HG03097 (cell line): ENCODE measurements around the gene TICAM1.
"Not testable (repeated sequence)": the region's sequence is repeated elsewhere in the genome, so short reads cannot be mapped to it uniquely, and the experiment has no call there.

Source experiments
- ATAC-seq: cut with Tn5 transposase; IDR thresholded peaks from one replicate; pipeline ENCODE4 v1.9.1; 2021; ENCODE audit not compliant: unreplicated experiment, low FRiP score

The TICAM1 gene

DNA sequence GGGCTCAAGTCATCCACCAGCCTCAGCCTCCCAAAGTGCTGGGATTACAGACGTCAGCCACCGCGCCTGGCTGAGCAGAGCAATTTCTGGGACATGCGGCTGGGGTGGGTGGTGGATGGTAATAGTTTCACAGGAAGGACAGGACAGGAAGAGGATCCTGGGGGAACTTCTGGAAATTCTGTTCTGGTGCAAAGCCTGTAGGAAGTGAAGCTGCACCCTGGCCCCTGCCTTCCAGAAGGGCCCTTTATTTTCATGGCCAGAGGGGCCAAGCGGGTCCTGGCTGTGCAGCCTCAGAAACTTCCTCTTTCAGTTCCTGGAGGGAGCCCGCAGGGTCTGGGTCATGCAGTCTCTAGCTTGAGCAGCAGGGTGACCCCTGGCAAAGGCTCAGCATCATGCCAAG, 24.3 kb downstream of the TICAM1 start:
- no peak for ATAC-seq

- ATAC-seq = no peak
Measured at GRCh38 chr19:4806384-4806783, 25.1 kb downstream of the TICAM1 start.

DNA sequence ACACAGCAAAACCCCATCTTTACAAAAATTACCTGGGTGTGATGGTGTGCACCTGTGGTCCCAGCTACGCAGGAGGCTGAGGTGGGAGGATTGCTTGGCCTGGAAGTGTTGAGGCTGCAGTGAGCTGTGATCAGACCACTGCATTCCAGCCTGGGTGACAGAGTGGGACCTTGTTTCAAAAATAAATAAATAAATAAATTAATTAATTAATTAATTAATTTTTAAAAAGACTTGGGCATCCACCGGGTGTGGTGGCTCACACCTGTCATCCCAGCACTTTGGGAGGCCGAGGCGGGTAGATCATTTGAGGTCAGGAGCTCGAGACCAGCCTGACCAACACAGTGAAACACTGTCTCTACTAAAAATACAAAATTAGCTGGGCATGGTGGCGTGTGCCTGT, 26.4 kb downstream of the TICAM1 start:
- not testable (repeated sequence) for ATAC-seq

DNA sequence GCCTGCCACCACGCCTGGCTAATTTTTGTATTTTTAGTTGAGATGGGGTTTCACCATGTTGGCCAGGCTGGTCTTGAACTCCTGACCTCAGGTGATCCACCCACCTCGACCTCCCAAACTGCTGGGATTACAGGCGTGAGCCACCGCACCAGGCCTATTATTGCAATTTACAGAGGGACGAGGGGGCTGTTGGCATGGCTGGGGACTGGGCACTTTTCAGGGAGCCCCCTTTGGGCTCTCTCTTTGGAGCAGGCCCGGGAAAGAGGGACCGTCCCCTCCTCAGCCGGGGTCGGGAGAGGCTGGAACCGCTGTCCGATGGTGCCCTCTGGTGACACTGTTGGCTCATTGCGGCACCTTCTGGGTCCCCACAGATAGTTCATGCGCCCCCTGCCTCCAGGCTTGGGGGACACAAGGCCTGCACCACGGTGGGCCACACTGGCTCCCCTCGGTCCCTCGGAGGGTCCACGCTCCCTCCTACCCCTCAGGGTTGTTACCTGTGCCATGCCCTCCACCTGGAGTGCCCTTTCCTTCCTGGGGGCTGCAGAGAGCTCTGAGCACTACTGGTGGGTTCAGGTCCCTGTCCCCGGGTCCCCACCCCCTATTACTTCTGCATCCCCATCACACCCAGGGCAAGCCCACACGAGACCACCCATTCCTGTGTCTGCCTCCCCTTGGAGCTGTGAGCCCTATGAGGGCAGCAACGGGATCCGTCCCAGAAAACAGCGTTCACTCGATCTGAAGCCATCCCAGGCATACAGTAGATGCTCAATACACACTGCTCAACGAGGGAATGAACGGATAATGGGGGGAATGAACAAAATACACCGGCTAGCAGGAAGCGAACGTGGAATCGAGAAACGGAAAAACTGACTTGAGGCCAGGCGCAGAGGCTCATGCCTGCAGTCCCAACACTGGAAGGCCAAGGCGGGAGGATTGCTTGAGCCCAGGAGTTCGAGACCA, 27.5 kb downstream of the TICAM1 start:
- ATAC-seq = no peak

DNA sequence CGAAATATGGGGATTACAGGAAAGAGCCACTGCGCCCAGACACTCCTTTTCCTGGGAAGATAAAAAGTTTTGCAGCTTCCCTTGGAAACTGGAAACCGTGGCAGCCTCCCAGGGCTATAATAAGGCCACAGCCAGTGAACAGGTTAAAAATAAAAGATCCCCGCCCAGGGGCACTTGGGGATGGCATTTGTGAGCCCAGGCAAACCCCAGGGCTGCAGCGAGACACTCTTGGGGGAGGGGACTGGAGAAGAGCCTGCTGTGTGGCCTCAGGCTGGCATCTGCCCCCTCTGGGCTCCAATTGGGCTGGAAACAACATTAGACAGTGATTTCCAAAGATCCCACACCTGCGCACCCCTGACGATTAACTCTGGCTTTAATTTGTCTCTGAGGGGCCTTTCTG, 28.8 kb downstream of the TICAM1 start:
- ATAC-seq = no peak

GRCh38 chr19:4801085-4801619, 30.4 kb downstream of the TICAM1 start:
- ATAC-seq = no peak

- no peak for ATAC-seq
Measured at GRCh38 chr19:4800591-4801081, 30.9 kb downstream of the TICAM1 start.

GRCh38 chr19:4795400-4795799, 36.1 kb downstream of the TICAM1 start:
- ATAC-seq = no peak

DNA sequence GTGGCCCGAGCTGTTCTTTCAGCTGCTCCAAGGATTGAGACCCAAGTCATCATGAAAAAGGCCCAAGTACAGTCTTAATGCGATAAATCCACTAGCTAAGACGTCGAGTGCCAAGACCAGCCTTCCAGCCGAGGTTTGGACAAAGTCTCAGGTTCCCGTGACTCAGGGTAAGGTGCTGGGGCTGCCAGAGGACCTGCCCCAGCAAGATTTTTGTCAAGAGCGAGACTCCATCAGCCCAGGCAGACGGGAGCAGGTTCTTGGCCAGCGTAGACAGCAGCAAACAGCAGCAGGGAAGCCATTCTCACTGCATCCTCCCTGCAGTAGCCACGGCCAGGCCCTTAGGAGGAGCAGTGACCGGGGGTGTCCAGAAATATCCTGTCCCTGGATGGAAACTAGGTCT, 36.5 kb downstream of the TICAM1 start:
- ATAC-seq = no peak

GRCh38 chr19:4793278-4793677, 38.2 kb downstream of the TICAM1 start:
- ATAC-seq = not testable (repeated sequence)

DNA sequence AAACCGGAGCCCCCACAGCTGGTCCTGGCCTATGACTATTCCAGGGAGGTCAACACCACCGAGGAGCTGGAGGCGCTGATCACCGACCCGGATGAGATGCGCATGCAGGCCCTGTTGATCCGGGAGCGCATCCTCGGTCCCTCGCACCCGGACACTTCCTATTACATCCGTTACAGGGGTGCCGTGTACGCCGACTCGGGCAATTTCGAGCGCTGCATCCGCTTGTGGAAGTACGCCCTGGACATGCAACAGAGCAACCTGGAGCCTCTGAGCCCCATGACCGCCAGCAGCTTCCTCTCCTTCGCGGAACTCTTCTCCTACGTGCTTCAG, 38.7 kb downstream of the TICAM1 start:
- ATAC-seq = not testable (repeated sequence)

DNA sequence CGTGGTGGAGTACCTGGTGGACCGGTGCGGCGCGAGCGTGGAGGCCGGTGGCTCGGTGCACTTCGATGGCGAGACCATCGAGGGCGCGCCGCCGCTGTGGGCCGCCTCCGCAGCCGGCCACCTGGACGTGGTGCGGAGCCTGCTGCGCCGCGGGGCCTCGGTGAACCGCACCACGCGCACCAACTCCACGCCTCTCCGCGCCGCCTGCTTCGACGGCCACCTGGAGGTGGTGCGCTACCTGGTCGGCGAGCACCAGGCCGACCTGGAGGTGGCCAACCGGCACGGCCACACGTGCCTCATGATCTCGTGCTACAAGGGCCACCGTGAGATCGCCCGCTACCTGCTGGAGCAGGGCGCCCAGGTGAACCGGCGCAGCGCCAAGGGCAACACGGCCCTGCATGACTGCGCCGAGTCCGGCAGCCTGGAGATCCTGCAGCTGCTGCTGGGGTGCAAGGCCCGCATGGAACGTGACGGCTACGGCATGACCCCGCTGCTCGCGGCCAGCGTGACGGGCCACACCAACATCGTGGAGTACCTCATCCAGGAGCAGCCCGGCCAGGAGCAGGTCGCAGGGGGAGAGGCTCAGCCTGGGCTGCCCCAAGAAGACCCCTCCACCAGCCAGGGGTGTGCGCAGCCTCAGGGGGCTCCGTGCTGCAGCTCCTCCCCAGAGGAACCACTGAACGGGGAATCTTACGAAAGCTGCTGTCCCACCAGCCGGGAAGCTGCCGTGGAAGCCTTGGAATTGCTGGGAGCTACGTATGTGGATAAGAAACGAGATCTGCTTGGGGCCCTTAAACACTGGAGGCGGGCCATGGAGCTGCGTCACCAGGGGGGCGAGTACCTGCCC, 39.3 kb downstream of the TICAM1 start:
- ATAC-seq = not testable (repeated sequence)

DNA sequence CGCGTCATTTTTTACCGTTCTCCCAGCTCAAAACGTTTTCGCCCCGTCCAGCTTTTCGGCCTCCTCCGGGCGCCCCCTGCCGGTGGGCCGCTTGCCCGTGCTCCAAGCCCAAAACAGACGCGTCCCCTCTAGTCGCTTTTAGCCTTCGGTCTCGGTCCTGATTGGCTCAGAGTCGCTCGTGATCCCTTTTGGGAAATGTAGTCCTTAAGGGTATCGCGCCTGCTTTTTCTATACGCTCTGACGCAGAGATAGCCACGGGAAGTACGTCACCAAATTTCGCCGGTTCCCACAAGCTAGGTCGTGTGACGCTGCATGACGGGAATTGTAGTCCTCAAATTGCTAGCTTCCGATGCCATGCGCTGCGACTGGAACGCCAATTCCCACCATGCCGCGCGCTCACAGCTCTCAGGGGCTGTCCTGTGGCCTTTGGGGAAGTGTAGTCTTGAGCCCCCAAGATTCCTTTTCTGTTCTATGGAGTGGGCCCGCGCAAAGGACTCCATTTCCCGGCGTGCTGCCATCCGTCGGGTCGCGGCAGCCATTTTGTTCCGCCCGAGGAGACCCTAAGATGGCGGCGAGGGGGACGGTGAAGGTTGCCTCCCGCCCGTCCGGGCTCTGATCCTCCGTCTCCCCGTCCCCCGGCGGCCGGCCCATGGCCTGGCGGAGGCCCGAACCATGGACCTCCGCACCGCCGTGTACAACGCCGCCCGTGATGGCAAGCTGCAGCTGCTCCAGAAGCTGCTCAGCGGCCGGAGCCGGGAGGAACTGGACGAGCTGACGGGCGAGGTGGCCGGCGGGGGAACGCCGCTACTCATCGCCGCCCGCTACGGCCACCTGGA, 40.1 kb downstream of the TICAM1 start, which contains the start of gene FEM1A:
TSS of gene FEM1A (plus strand) at position 552 of the 836 bp plus-strand sequence. CDS start at position 673, 121 bp downstream.
- peak; percentile 96 for ATAC-seq

DNA sequence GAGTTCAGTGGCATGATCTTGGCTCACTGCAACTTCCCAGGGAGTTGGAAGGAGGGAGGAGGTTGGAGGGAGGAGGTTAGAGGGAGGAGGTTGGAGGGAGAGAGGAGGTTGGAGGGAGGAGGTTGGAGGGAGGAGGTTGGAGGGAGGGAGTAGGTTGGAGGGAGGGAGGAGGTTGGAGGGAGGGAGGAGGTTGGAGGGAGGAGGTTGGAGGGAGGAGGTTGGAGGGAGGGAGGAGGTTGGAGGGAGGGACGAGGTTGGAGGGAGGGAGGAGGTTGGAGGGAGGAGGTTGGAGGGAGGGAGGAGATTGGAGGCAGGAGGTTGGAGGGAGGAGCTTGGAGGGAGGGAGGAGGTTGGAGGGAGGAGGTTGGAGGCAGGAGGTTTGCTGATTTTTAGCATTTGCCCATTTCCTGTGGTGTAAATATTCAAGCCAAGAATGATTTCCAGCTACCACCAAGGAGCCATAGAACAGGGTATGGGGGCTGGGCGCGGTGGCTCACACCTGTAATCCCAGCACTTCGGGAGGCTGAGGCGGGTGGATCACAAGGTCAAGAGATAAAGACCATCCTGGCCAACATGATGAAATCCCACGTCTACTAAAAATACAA, 45.0 kb downstream of the TICAM1 start:
- not testable (repeated sequence) for ATAC-seq

GRCh38 chr19:4781801-4782200, 49.7 kb downstream of the TICAM1 start:
- no peak for ATAC-seq

DNA sequence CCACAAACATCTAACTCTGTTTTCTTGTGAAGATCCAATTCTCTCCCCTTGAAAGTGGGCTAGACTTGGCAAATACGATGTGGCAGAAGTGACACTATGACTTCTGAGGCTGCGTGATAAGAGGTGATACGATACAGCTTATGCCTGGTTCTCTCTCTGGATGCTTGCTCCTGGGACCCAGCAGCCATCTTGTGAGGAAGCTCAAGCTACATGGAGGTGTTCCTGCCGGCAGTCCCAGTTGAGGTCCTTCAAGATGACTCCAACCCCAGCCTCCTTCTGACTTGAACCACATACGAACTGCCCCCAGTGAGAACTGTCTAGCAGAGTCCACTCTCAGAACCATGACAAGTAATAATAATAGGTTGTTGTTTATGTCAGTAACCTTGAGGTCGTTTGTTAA, 50.7 kb downstream of the TICAM1 start:
- ATAC-seq = no peak

DNA sequence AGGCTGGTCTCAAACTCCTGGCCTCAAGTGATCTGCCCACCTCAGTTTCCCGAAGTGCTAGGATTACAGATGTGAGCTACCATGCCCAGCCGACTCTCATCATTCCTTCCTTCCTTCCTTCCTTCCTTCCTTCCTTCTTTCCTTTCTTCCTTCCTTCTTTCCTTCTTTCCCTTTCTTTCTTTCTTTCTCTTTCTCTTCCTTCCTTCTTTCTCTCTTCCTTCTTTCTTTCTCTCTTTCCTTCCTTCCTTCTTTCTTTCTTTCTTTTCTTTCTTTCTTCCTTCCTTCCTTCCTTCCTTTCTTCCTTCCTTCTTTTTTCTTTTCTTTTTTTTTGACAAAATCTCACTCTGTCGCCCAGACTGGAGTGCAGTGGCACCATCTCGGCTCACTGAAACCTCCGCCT, 53.4 kb downstream of the TICAM1 start:
- not testable (repeated sequence) for ATAC-seq

DNA sequence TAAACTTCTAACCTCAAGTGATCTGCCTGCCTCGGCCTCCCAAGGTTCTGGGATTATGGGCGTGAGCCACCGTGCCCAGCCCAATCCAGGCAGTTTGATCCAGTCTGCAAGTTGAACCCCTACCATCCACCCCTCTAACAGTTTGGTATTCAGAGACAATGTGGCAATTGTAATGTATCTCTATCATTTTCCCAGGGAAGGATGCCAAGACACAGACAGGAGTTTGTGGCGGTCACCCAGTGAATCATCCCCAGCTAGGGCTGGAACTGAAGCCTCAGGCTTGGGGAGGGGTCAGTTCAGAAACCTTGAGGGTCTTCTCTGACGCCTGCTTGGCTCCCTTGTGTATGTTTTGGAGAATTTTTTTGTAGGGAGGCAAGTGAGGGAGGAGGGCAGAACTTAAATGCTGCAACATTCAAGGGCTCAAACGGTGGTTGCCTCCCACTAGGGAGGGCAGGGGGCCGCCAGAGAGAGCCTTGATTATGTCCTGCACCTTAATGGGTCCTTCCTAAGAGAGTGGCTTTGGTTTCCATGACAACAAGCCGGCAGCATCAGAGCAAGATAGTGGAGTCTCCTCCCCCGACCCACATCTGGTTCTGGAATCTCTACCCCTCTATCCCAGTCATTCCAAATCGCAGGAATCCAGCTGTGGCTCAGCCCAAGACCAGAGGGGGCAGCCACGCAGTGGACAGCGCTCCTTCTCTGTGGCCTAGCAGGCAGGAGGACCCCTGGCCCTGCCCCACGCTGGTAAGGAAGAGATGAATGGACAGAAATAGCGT, 54.9 kb downstream of the TICAM1 start:
- no peak for ATAC-seq

DNA sequence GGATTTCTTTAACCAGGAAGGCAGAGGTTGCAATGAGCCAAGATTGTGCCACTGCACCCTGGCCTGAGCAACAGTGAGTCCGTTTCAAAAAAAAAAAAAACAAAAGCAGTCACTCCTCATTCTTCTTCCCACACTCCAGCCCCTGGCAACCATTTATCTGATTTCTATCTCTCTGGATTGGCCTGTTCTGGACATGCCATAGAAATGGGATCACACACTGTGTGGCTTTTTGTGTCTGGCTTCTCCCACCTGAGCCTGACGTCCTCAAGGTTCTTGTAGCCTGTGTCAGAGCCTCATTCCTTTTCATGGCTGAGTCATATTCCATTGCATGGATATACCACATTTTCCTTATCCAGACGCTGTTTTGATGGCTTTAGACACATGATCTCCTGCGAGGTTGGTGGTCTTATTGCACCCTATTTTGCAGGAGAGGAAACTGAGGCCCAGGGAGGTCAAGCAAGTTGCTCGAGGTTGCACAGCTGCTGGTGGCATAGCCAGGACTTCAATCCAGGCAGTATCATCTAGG, 55.8 kb downstream of the TICAM1 start:
- ATAC-seq = no peak
